Measurements from ENCODE around the gene NIT1.
A peak's percentile ranks its signal among the peaks of the same experiment; 100 is the strongest.
"Not testable (repeated sequence)": the region's sequence is repeated elsewhere in the genome, so short reads cannot be mapped to it uniquely, and the experiment has no call there.

NIT1 gene

DNA sequence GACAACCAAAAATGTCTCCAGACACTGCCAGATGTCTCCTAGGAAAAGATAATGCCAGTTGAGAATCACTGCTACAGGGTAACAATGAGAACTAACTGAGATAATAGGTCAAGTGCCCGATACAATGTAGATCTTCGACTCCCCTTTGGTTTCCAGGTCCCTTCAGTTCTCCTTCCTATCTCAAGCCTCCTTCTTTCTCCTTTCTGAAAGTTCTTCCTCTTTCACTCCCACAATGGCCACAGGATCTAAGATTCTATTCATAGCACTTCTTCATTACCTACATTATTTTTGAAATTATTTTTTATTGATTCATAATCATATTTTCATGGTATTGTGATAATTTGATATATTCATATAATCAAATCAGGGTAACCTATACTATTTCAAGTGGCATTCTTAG, 6.4 kb upstream of the NIT1 start:
- DNase-seq: no peak

DNA sequence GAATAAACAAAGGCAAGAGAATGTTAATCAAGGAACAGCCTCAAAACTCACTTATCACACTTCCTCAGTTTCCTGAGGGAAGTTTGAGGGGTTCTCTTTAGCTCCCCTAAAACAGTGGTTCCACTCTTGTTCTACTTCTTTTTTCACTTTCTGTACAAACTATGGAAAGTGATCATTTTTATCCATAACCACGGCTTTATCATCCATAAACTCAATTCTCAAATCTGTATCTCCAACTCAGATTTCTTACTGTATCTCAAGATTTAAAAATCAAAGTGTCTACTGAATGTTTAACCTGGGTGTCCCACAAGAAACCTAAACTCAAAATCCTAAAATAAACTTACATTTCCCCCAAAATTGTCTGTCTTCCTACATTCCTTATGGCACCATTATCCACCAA, 4.0 kb upstream of the NIT1 start:
- no peak for DNase-seq

DNA sequence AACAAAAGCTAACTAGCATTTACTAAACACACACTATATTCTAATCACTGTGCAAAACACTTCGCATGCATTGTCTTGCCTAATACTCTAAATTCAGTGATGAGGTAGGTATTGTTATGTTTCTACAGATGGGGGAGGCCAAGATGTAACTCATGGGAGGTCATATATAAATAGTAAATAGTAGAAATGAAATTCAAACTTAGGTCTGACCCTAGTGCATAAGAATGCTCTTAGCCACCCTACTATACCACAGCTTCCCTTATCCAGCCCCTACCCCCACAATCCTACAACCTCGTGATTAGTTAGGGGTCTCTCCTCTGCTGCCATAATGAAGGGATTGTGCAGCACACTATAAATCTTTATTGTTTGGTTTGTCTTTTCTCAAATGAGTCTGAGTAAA, 3.3 kb upstream of the NIT1 start:
- DNase-seq: no peak

DNA sequence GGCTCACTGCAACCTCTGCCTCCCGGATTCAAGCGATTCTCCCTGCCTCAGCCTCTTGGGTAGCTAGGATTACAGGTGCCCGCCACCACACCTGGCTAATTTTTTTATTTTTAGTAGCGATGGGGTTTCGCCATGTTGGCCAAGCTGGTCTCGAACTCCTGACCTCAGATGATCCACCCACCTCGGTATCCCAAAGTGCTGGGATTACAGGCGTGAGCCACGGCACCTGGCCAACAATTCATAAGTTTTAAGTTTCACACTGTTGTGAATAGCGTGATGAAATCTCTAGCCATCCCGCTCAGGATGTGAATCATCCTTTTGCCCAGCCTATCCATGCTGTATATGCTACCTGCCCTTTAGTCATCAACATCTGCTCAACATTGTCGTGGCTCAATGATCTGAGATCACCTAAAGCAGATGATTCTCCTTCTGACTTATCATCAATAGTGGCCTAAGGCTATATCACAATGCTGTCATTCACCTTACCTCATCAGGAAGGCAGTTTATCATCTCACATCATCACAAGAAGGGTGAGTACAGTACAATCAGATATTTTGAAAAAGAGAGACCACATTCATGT, 2.7 kb upstream of the NIT1 start:
- DNase-seq: no peak

DNA sequence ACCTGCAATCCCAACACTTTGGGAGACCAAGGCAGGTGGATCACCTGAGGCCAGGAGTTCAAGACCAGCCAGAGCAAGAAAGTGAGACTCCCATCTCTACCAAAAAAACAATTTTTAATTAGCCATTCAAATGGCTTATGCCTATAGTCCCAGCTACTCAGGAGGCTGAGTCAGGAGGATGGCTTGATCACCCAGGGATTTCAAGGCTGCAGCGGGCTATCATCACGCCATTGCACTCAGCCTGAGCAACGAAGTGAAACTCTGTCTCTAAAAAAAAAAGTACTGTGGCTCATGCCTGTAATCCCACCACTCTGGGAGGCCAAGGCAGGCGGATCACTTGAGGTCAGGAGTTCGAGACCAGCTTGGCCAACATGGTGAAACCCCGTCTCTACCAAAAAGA, 1.9 kb upstream of the NIT1 start:
- not testable (repeated sequence) for DNase-seq

DNA sequence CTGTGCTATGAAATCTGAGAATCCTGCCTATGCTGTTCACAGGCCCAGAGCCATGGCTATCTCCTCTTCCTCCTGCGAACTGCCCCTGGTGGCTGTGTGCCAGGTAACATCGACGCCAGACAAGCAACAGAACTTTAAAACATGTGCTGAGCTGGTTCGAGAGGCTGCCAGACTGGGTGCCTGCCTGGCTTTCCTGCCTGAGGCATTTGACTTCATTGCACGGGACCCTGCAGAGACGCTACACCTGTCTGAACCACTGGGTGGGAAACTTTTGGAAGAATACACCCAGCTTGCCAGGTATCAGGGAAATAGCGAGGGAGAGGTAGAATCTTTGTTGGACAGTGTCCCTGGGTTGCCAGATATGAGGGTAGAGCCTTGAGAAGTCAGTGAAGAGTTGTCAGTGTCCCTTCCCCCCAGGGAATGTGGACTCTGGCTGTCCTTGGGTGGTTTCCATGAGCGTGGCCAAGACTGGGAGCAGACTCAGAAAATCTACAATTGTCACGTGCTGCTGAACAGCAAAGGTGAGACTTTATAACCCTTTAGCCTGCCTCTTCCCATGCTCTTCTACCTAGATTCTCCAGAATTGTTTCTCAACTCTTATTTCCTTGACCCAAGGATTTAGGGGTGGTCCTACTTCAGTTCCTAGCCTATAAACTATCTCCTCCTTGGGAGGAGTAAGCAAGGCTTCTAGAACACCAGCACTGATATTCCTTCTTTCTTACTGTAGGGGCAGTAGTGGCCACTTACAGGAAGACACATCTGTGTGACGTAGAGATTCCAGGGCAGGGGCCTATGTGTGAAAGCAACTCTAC, 1.4 kb downstream of the NIT1 start:
- peak in 2 of 56 donors; percentile 4 to 14 for DNase-seq

DNA sequence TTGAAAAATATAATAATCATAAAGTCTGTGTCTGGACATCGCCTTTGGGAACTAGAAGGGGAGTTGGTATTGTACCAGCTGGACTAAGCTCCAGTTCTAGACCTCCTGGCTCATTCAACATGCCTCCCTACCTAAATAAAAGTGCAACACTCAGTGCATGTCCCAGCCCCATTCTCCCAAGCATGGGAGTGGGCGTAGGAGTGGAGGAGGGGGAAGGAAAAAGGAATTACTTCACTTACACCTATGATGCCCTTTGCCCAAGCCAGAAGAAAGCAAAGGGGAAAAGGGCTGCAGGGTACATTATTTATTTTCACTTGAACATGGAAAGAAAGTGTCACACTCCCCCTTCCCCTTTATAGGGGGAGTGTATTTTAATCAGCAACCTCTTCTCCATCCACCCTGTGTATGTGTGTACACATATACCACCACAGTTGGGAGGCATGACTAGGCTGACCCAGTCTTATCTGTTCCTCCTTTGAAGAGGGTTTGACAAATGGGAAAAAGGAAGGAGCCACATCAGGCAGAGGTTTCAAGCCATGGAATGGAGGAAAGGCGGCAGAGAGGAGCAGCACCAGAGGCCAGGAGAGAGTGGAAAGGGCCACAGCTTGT, 3.2 kb downstream of the NIT1 start:
- no peak for DNase-seq

DNA sequence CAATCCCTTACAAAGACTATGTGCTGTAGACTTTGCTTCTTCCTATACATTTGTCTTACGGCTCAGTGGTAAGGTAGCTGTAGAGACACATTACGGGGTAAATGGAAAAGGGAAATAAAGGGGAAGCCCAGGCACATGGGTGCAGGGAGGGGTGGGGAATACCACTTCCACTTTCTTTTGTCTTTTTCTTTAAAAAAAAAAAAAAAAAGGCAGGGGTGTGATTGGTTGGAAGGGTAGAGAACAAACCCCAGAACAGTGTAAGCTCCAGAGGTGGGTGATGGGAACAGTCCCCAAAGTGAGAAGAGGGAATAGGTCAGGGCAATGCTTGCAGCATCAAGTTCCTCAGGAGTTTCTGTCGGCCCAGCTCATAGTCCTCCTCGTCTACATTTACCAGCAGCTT, 3.9 kb downstream of the NIT1 start:
- DNase-seq: no peak

DNA sequence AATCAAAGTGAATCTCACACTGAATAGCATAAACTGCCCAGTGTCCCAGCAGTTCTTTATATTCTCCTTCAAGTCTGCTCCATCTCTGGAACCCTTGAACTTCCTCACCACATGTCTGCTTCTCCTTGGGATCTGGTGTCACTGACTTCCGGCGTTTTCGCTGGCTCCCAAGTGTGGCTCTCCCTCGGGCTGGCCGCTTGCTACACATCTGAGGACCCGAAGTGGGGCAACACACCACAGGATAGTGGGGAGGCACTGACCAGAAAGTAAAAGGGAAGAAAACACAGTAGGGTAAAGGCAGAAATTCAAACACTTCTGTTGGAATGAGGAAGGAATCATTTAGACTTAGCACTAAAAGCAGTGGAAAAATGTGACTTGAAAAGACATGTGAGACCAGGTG, 5.1 kb downstream of the NIT1 start:
- no peak for DNase-seq

DNA sequence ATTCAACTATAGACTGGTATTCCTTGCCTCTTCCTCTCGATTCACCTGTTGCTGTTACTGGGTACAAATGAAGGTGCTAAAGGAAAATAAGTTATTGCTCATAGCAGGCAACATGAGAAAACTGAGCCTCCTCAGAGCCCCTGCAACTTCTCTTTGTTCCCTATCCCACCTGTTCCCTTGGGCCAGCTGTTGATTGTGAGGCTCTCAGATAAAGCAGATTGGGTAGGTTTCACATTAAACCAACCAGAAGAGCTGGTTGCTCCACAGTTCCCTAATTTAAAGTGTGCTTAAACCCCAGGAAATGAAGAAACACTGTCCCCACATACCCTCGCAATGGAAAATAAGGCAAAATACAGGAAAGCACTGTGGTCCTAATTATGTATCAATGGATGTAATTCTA, 9.7 kb downstream of the NIT1 start:
- DNase-seq: no peak

DNA sequence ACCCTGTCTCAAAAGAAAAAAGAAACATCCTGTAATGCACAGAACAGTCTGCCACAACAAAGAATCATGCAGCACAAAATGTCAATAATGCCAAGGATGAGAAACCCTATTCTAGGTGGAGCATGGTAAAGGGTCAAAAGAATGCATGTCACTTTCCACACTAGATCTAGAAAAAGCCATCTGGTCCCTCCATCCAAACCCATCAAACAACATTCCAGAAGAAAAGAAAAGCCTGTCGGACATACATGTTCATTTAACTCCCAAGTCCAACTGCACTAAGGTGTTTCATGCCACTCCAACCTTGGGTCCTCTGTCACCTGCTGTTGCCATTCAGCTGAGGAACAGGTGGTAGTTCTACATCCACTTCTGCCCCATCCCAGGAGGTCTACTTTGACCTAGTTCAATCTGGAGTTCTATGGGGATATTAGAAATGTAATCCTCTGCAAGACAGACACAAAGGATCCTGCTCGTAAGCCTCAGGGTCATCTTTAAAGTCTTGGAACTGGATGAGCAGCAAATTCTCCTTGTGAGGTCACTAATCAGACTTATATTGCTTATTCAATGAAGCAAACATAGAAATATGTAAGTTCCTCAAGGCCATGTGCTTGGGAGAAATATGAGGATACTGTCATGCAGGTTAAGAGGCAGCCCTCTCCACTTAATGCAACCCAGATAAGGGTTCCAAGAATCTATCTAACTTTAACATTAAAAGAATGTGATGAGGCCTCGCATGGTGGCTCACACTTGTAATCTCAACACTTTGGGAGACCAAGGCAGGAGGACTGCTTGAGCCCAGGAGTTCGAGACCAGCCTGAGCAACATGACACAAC, 10.9 kb downstream of the NIT1 start:
- no peak for DNase-seq

DNA sequence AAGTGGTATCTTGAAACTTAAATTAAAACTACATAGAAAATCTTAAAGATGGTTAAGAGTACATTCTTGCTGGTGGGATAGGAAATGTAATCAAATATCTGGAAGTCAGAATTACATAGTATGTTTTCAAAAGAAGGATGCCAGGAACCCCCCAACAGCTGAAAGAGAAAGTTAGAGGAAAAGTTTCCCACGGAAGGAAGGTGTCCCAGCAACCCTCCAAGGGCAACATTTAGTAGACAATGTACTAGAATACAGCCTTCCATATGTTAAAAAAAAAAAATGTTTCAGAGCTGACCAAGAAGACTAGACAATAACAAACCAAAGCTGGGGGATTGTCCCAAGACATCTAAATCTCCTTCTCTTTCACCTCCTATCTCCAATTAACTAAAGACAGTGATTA, 12.4 kb downstream of the NIT1 start:
- no peak for DNase-seq

DNA sequence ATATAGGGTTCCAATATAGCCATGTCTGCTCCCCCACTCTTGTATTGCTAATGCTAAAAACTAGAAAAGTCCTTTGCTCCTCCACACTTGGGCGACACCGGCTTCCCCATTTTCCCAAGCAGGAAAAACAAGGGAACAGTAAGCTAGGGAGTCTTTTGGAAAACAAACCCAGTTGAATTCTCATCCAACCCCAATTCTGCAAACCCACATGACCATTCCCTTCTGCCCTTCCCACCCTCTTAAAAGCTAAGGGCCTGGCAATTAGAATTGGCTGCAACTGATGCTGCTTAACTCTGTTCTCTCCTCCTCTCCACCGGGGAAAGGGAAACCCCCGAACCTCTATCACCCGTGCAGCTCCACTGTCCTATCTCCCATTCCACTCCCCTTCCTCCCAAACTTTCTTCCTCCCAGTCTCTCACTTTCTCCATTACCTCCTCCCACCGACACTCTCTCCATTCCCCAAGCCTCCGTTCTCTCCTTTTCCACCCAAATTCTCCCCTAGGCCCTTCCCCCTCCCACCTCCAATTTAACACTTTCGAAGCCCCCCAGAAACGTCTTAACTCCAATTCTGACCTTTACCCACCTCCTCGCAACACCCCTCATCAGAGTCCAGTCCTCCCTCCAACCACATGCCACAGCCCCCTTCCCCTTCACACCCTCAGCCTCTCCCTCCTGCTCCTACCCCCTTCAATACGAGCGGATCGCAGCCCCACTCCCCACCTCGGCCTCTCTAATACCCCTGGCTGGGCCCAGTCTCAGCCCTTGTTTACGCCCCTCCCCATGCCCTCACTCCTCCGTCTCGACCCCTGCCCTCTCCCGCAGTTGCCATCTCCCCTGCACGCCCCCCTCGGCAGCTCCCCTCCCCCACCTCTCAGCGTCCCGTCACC, 13.9 kb downstream of the NIT1 start:
- peak in 8 of 56 donors; percentile 8 to 66 (median 38) for DNase-seq

DNA sequence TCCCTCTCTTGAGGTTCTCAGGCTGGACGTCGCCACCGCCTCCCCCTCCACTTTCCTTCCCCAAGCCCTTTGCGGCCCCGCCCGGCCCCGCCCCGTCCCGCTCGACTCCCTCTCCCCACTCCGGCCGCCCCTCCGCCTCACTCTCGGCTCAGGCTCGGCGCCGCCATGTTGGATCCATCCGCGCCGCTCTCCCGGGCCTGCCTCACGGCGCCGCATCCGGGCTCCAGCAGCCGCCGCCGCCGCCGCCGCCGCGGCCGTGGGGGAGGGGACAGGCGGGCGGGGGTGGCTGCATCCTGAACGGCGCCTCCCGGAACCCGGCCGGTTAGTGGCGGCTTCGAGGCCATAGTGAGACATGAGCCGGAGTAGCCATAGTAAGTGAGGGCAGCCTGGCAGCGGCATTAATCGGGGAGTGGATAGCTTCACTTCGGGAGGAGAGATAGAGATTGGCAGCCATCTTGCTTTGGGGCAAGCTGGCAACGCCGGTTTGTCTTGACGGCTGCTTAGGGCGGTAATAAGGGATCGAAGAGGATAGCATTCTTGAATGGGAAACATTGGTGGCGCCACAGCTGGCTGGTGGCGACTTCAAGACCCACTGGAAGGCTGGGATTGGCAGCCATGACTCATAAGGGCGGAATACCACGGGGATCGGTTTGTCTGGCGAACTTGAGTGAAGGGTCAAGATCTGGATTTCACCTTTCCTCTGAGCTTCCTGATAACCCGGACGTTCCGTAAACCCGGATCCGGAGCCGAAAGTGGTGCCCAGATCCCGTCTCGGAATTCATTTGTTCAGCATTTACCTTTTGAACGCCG, 14.7 kb downstream of the NIT1 start, which contains the start of gene DEDD:
Gene DEDD (minus strand): TSS at position 258 of the 810 bp plus-strand sequence. CDS start 8,205 bp downstream, outside the sequence.
- peak; percentile 53 to 97 (median 90) for DNase-seq

DNA sequence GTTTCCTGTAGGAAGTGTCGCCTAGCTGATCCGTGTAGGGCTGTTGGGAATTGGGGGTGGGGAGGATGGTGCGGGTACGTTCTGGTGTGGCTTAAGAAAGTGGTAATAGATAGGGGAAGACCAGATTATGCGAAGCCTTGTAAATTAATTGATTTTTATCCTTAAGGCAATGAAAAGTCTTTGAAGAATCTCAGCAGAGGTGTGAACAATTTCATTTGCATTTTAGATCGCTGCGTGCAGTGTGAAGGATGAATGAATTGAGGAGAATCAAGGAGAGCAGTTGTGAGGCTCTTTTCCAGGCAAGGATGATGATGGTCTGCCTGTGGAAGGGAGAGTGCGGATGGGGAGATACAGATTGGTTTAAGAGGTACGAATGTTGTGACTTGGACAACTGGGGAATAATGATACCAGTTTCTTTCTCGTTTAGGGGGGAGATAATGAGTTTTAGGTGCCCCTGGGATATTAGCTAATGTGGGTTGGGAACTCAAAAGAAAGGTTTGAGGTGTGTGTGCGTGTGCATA, 15.4 kb downstream of the NIT1 start:
- no peak for DNase-seq

DNA sequence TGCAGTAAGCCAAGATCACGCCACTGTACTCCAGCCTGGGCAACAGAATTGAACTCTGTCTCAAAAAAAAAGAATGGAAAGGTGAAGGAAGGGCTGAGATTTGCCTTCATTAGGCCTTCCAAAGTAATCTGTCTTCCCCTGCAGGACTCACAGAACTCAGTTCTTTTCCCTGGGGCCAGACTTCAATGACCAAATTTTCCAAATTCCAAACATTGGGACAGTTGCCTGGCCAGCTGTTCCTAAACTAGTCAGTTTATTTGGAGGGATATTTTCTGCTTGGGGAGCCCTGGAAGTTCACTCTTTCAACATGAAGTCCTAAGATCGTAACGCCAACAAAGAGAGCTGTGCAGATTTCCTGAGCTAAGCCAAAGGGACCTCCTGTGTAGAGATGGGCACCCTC, 20.0 kb downstream of the NIT1 start:
- no peak for DNase-seq

DNA sequence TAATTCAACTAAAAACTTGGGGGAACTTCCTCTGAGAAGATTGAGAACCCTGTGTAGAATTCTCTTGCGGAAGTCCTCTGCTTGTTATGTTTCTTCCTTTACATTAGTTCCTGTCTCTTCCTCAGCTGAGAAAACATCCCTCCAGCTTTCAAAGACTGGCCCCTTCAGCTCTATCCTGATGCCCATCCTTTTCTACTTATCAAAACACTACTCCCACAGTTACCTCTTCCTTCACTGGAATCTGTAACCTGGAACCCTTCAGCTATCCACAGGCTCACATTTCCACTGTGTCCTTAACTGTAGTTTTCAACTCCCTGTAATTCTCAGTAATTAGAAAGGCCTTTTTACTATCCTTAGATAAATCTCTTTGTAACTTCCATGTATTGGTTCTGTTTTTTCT, 20.5 kb downstream of the NIT1 start:
- DNase-seq: no peak

DNA sequence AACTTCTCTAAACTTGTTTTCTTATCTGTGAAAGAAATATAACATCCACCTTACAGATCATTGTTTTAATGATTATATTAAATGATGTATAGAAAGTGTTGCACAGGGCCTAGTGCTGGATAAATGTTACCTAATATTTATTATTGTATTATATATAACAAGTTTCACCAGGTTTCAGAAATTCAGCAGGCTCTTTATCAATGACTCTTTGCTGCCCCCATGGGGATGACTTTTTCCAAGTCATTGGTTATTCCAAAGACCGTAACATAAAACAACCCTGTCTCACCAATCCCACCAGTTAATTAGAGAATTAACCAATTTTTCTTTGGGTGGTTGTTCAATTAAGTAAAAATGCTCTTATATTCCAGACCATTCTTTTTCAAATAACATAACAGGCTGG, 21.9 kb downstream of the NIT1 start:
- DNase-seq: peak in 2 of 56 donors; percentile 12 to 51

DNA sequence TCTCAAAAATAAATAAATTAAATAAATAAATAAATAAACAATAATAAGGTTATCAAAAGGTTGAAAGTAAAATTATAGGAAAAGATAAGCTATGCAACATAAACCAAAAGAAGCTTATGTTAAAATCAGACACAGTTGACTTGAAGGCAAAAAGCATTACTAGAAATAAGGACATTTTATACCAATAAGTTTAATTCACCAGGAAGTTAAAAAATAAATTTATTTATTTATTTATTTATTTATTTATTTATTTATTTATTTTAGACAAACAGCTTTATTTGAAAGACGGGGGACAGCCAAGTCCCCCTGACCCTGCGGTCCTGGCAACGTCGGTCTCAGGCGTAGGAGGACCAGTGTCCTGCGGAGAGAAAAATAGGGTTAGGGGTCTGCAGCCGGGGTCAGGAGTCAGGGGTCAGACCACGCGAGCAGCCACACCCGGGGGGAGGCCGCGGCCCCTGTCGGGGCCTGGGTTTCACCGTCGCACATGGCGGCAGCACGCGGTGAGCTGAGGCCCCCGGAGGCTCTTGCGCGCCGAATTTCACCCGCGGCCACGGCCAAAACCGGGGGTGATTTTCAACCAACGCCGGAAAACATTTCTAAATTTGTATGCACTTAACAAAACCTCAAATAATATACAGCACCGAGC, 23.0 kb downstream of the NIT1 start:
- no peak for DNase-seq
